ENCODE results near the gene HDAC10. TPM values are rescaled to one million over a fixed set of nuclear protein-coding genes. Genes with fewer than 3 reads are reported as not detected.
A peak's percentile ranks its signal among the peaks of the same experiment; 100 is the strongest.

HDAC10 gene
- total RNA-seq, 1 experiment from 2014 or later: 52.9 TPM

- H3K27ac Mint-ChIP-seq (ENCODE audit: unreplicated experiment): peak overlapping the region; percentile 87
- CTCF ChIA-PET: interaction anchor here (1.1 to 1.6 kb wide), 2 partner anchors 12 to 15 kb away, joined by 4 to 9 read pairs; no protein-coding TSS in a partner anchor
- peak; percentile 74 for DNase-seq
- intact Hi-C loops (cut with micrococcal nuclease; ENCODE audit: unreplicated experiment): no loop called here
- peaks cover 7% of the 10 kb centered on the region for H3K4me1 Mint-ChIP-seq (ENCODE audit: low read depth, unreplicated experiment)
- no peaks in the 10 kb centered on the region for H3K9me3 Mint-ChIP-seq (ENCODE audit: low read depth, unreplicated experiment)
- peak overlapping the region; percentile 51 for H3K4me3 Mint-ChIP-seq (ENCODE audit: low read depth, unreplicated experiment)
- no peak for TF ChIP-seq CTCF (IDR thresholded peaks at IDR 0.05; ENCODE audit: unreplicated experiment)
- BruUV-seq (replicated peaks): no TSS peak
- H3K36me3 Mint-ChIP-seq (ENCODE audit: insufficient read depth, unreplicated experiment): peaks cover 87% of the 10 kb centered on the region
- H3K27me3 Mint-ChIP-seq (ENCODE audit: unreplicated experiment): no peaks in the 10 kb centered on the region
These were observed 30.9 kb upstream of the HDAC10 start for GRCh38 chr22:50281957-50282356.

GRCh38 chr22:50281384-50281760 is 30.3 kb upstream of the HDAC10 start:
- no peaks in the 10 kb centered on the region for H3K9me3 Mint-ChIP-seq (ENCODE audit: low read depth, unreplicated experiment)
- intact Hi-C loops (cut with micrococcal nuclease; ENCODE audit: unreplicated experiment): no loop called here
- CTCF ChIA-PET: interaction anchor here (1.6 kb wide), 1 partner anchor 12 kb away, joined by 9 read pairs; no protein-coding TSS in a partner anchor
- no peak for TF ChIP-seq CTCF (IDR thresholded peaks at IDR 0.05; ENCODE audit: unreplicated experiment)
- no peaks in the 10 kb centered on the region for H3K27me3 Mint-ChIP-seq (ENCODE audit: unreplicated experiment)
- no peak for DNase-seq
- peaks cover 87% of the 10 kb centered on the region for H3K36me3 Mint-ChIP-seq (ENCODE audit: insufficient read depth, unreplicated experiment)
- H3K4me3 Mint-ChIP-seq (ENCODE audit: low read depth, unreplicated experiment): peak overlapping the region; percentile 51
- peak overlapping the region; percentile 87 for H3K27ac Mint-ChIP-seq (ENCODE audit: unreplicated experiment)
- peaks cover 7% of the 10 kb centered on the region for H3K4me1 Mint-ChIP-seq (ENCODE audit: low read depth, unreplicated experiment)
- BruUV-seq (replicated peaks): TSS peak; percentile 48

- DNase-seq: no peak
- Mint-ChIP-seq H3K4me1 (ENCODE audit: low read depth, unreplicated experiment) (peaks cover 7% of the 10 kb centered on the region), H3K27me3 (ENCODE audit: unreplicated experiment) (no peaks in the 10 kb centered on the region), H3K36me3 (ENCODE audit: insufficient read depth, unreplicated experiment) (peaks cover 87% of the 10 kb centered on the region), H3K27ac (ENCODE audit: unreplicated experiment) (no peak overlapping the region), H3K4me3 (ENCODE audit: low read depth, unreplicated experiment) (peak overlapping the region; percentile 51), H3K9me3 (ENCODE audit: low read depth, unreplicated experiment) (no peaks in the 10 kb centered on the region)
- BruUV-seq (replicated peaks): no TSS peak
- intact Hi-C loops (cut with micrococcal nuclease; ENCODE audit: unreplicated experiment): no loop called here
- CTCF ChIA-PET: no interaction called here
- TF ChIP-seq CTCF (IDR thresholded peaks at IDR 0.05; ENCODE audit: unreplicated experiment): no peak
These were observed 29.8 kb upstream of the HDAC10 start for GRCh38 chr22:50280708-50281383.

- Mint-ChIP-seq H3K27me3 (ENCODE audit: unreplicated experiment) (no peaks in the 10 kb centered on the region), H3K27ac (ENCODE audit: unreplicated experiment) (no peak overlapping the region), H3K4me3 (ENCODE audit: low read depth, unreplicated experiment) (no peak overlapping the region), H3K9me3 (ENCODE audit: low read depth, unreplicated experiment) (no peaks in the 10 kb centered on the region), H3K4me1 (ENCODE audit: low read depth, unreplicated experiment) (peaks cover 7% of the 10 kb centered on the region), H3K36me3 (ENCODE audit: insufficient read depth, unreplicated experiment) (peaks cover 91% of the 10 kb centered on the region)
- BruUV-seq (replicated peaks): no TSS peak
- CTCF ChIA-PET: interaction anchor here (1.3 kb wide), 1 partner anchor 27 kb away, joined by 4 read pairs; the partner anchor contains the start of gene PLXNB2
- no peak for TF ChIP-seq CTCF (IDR thresholded peaks at IDR 0.05; ENCODE audit: unreplicated experiment)
- intact Hi-C loops (cut with micrococcal nuclease; ENCODE audit: unreplicated experiment): no loop called here
- no peak for DNase-seq
These were observed 29.1 kb upstream of the HDAC10 start for GRCh38 chr22:50280022-50280707.
